ENCODE data around the gene NPIPA1.
A peak's percentile ranks its signal among the peaks of the same experiment; 100 is the strongest.
"Not testable (repeated sequence)": the region's sequence is repeated elsewhere in the genome, so short reads cannot be mapped to it uniquely, and the experiment has no call there.

The NPIPA1 gene

GRCh38 chr16:14937143-14937542 lies at the start of gene NPIPA1:
TSS of gene NPIPA1 (plus strand) at chr16:14937443. CDS start at chr16:14937443, 0 bp downstream.
- DNase-seq: not testable (repeated sequence)

GRCh38 chr16:14892111-14892510 lies 45.1 kb upstream of the NPIPA1 start:
- not testable (repeated sequence) for DNase-seq

DNA sequence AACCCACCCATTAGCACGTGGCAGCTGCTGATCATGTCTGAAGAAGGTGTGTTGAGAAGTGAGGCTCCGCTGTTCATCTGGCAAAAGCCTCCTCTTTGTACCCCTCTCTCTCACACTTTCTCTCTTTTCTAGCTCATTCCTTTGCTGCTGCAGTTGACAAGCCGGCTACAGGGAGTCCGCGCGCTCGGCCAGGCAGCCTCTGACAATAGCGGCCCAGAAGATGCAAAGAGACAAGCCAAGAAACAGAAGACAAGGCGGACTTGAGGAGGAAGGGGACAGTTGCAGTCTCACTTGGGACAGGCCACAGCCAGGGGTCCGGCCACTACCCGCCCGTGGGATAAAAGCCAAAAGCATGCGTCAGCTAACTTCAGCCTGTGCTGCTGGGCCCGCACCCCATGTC lies 41.9 kb upstream of the NPIPA1 start:
- DNase-seq: not testable (repeated sequence)

DNA sequence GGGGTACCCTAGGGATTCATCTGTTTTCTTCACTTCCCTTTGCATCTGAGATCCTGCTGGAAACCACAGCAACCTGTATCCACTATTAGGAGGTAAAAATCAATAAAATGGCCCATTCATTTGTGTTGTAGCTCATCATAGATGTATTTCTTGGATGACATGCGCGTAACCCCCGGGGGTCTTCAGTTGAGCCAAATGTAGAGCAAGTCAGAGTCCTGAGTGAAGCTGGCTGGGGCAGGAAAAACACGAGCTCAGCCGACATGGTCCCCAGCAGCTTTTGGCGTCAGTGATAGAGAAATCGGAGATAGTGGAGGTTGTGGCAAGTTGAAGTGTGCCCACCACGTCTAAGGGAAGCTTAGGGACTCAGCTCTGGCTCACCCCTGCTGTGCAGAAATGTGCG lies 41.2 kb upstream of the NPIPA1 start:
- not testable (repeated sequence) for DNase-seq

DNA sequence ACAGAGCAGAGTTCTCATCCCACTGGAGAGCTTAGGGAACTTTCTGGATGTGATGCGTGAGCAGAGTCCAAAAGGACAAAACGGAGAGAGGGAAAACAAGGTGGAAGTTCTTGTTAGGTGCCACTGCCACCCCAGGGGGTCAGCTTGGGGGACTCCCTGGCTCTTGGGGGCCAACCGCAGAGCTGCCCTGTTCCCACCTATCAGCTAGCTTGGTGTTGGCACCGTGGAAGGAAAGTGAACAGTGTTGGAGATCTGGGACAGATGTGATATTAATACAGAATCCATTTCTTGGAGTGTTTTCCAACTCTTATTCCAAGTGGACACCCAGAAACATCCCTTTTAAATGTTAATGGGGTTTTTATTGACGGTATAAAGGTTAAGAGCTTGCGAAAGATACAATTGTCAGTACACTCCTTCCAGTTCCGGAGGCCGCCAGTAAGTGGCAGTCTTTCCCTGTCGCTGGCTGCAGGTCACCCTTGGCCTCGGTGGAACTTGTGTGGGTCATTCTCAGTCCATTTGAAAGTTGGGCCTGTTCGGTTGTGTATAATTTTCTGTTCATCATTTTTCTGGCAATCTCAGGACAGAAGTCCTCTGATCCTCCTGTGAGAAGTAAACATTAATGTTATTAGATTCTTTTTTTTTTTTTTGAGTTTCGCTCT lies 40.1 kb upstream of the NPIPA1 start:
- DNase-seq: not testable (repeated sequence)

- DNase-seq: not testable (repeated sequence)
These were observed 39.1 kb upstream of the NPIPA1 start for GRCh38 chr16:14898162-14898561.

- not testable (repeated sequence) for DNase-seq
These were observed 33.9 kb upstream of the NPIPA1 start for GRCh38 chr16:14903191-14903957.

- DNase-seq: not testable (repeated sequence)
These were observed 27.5 kb upstream of the NPIPA1 start for GRCh38 chr16:14909744-14910143.

DNA sequence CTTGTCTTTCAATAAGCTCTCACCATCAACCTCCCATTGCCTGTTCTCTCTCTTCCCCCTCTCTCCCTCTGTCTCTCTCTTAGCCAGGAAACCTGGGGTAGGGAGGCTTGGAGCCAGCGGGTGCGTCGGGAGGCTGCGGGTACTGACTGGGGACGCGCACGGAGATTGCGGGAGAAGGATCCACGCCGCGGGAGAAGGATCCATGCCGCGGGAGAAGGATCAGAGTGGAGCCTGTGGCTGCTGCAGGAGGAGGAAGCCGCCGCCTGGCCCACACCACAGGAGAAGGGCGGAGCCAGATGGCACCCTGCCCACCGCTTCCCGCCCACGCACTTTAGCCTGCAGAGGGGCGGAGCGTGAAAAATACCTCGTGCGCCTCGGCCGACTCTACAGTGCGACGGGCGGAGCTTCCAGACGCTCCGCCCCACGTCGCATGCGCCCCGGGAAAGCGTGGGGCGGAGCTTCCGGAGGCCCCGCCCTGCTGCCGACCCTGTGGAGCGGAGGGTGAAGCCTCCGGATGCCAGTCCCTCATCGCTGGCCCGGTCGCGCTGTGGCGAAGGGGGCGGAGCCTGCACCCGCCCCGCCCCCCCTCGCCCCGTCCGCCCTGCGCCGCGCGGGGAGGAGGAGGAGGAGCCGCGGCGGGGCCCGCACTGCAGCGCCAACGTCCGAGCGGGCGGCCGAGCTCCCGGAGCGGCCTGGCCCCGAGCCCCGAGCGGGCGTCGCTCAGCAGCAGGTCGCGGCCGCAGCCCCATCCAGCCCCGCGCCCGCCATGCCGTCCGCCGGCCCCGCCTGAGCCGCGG lies 26.2 kb upstream of the NPIPA1 start:
- DNase-seq: not testable (repeated sequence)

DNA sequence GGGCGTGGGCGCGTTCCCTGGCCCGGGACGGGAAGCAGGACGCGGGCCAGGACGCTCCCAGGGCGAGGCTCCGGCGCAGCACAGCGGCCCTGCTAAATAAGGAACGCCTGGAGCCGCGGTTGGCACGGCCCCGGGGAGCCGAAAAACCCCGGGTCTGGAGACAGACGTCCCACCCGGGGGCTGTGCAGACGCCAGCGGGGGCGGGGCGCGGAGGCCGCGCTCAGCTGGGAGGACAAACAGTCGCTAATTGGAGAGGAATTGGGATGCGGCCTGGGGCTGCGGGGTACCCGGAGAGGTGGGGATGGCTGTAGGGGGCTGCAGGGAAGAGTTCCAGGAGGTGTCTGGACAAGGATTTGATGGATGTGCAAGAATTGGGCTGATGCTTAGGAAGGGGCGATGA lies 25.3 kb upstream of the NPIPA1 start:
- DNase-seq: peak; percentile 39 to 46

GRCh38 chr16:14912588-14912987 lies 24.7 kb upstream of the NPIPA1 start:
- DNase-seq: not testable (repeated sequence)

DNA sequence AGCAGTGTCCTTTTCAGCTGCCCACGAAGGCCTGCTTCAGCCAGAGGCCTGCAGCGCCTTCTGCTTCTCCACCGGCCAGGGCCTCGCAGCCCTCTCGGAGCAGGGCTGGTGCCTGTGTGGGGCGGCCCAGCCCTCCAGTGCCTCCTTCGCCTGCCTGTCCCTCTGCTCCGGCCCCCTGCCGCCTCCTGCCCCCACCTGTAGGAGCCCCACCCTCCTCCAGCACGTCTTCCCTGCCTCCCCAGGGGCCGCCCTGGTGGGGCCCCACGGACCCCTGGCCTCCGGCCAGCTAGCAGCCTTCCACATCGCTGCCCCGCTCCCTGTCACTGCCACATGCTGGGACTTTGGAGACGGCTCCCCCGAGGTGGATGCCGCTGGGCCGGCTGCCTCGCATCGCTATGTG lies 18.7 kb upstream of the NPIPA1 start:
- DNase-seq: not testable (repeated sequence)

- not testable (repeated sequence) for DNase-seq
These were observed 17.2 kb upstream of the NPIPA1 start for GRCh38 chr16:14919837-14920600.

GRCh38 chr16:14922285-14922684 lies 15.0 kb upstream of the NPIPA1 start:
- DNase-seq: not testable (repeated sequence)

DNA sequence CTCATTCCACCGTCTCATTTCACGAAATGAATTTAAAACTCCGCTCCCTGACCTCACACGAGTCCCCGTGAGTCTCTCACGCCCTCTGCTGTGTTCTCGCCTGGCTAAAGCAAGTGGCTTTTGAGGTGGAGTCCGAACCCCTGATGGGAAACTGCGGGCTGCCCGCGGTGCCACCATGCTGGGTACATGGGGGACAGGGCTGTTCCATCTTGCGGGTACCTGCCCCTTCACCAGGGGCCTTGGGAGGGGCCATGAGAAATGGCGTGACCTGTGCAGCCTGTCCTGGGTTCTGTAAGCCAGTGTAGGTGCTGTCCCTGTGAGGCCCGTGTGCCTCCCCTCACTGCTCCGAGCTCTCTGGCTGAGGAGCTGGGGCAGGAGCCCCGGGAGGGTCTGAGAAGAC lies 14.3 kb upstream of the NPIPA1 start:
- not testable (repeated sequence) for DNase-seq

- DNase-seq: not testable (repeated sequence)
These were observed 13.7 kb upstream of the NPIPA1 start for GRCh38 chr16:14923394-14924088.

- DNase-seq: not testable (repeated sequence)
These were observed 12.9 kb upstream of the NPIPA1 start for GRCh38 chr16:14924359-14924758.

GRCh38 chr16:14924982-14925381 lies 12.3 kb upstream of the NPIPA1 start:
- DNase-seq: not testable (repeated sequence)

DNA sequence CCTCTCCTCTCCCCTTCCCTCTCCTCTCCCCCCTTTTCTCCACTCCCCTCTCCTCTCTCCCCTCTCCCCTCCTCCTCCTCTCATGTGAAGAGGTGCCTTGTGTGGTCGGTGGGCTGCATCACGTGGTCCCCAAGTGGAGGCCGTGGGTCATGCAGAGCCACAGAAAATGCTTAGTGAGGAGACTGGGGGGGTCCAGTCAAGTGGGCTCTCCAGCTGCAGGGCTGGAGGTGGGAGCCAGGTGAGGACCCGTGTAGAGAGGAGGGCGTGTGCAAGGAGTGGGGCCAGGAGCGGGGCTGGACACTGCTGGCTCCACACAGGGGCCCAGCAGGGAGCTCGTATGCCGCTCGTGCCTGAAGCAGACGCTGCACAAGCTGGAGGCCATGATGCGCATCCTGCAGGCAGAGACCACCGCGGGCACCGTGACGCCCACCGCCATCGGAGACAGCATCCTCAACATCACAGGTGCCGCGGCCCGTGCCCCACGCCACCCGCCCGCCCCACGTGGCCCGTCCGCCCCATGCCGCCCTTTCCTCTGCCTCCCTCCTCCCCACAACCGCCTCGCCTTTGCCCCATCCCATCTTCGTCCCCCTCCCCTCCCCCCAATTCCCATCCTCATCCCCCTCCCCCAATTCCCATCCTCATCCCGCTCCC lies 9.1 kb upstream of the NPIPA1 start:
- not testable (repeated sequence) for DNase-seq

GRCh38 chr16:14929176-14929575 lies 8.1 kb upstream of the NPIPA1 start:
- not testable (repeated sequence) for DNase-seq

DNA sequence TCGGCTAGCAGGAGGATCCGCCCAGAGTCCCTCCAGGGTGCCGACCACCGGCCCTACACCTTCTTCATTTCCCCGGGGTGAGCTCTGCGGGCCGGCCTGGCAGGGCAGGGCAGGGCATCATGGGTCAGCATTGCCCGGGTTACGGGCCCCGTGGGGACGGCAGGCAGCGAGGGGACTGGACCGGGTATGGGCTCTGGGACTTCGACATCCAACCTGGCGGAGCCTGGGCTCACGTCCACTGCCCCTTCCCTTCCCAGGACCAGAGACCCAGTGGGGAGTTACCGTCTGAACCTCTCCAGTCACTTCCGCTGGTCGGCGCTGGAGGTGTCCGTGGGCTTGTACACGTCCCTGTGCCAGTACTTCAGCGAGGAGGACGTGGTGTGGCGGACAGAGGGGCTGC lies 7.0 kb upstream of the NPIPA1 start:
- not testable (repeated sequence) for DNase-seq
